ENCODE measurements around the gene DNAJB4. TPM values are rescaled to one million over a fixed set of nuclear protein-coding genes. Genes with fewer than 3 reads are reported as not detected.

DNAJB4 gene
- total and polyA plus RNA-seq, 2 experiments from 2014 or later = 12.4 to 12.9 TPM

- peaks cover 12% of the 10 kb centered on the region for H3K27me3 Mint-ChIP-seq (ENCODE audit: insufficient read depth, low read depth, poor library complexity)
- H3K27ac ChIP-seq (ENCODE audit: low read depth) = peak overlapping the region; percentile 94
- no peaks in the 10 kb centered on the region; the same call in 1 of the 2 replicates for H3K36me3 ChIP-seq (ENCODE audit: insufficient read depth)
- peaks cover 38% of the 10 kb centered on the region for H3K4me1 Mint-ChIP-seq
- peaks cover 48% of the 10 kb centered on the region for H3K4me1 ChIP-seq (ENCODE audit: insufficient read depth)
- peak overlapping the region; percentile 73 for H3K4me2 ChIP-seq
- H3K27me3 ChIP-seq (ENCODE audit: insufficient read depth) = no peaks in the 10 kb centered on the region
- peaks cover 88% of the 10 kb centered on the region for H3K79me2 ChIP-seq (replicated peaks; ENCODE audit: insufficient read depth)
- peaks cover 21% of the 10 kb centered on the region for H3K36me3 Mint-ChIP-seq (ENCODE audit: low read depth)
- H3K4me3 ChIP-seq = peak overlapping the region; percentile 81
- no peak overlapping the region for H3K27ac Mint-ChIP-seq
- TF ChIP-seq EZH2phosphoT487 (IDR thresholded peaks at IDR 0.05; ENCODE audit: unreplicated experiment) (no peak), NANOG (IDR thresholded peaks at IDR 0.05; ENCODE audit: borderline replicate concordance) (no peak), ETS1 (IDR thresholded peaks at IDR 0.05) (no peak), CREB1 (CRISPR knock-in tag; IDR thresholded peaks at IDR 0.05; ENCODE audit: low read depth) (peak; percentile 46), ZNF331 (CRISPR knock-in tag; IDR thresholded peaks at IDR 0.05; ENCODE audit: low read depth) (no peak), ZNF114 (CRISPR knock-in tag; IDR thresholded peaks at IDR 0.05) (no peak), CTCF (conservative IDR thresholded peaks at IDR 0.05; ENCODE audit: low read depth in 2 of 2) (0 out of 4 replicates have a peak, but pooled peaks of 1 of the 2 experiments have one; percentile 10), EZH2 (IDR thresholded peaks at IDR 0.05; ENCODE audit: low read depth, unreplicated experiment) (no peak), POLR2AphosphoS5 (IDR thresholded peaks at IDR 0.05; ENCODE audit: low read depth) (no peak), REST (IDR thresholded peaks at IDR 0.05; ENCODE audit: unreplicated experiment) (no peak), STAT1 (IDR thresholded peaks at IDR 0.05; ENCODE audit: unreplicated experiment) (no peak), JUNB (IDR thresholded peaks at IDR 0.05; ENCODE audit: unreplicated experiment) (no peak), ZNF462 (CRISPR knock-in tag; IDR thresholded peaks at IDR 0.05) (no peak)
- DNase-seq (ENCODE audit: low spot score) (peak; percentile 95), ATAC-seq (peak; percentile 64)
- no peak overlapping the region for H3K4me3 Mint-ChIP-seq
- peaks cover 37% of the 10 kb centered on the region for H4K20me1 ChIP-seq (replicated peaks; ENCODE audit: insufficient read depth)
- H2AFZ ChIP-seq = no peak overlapping the region
- H3F3A ChIP-seq (replicated peaks; ENCODE audit: low read depth) = no peaks in the 10 kb centered on the region
- H3K9me2 ChIP-seq (ENCODE audit: insufficient read depth) = no peaks in the 10 kb centered on the region
- no peaks in the 10 kb centered on the region for H3K9me3 Mint-ChIP-seq
Observed at GRCh38 chr1:77978293-77978968, 26.3 kb upstream of the DNAJB4 start.

Measured in GM23338 (cell line).